Neural cell (in vitro differentiated cells): Measurements from ENCODE around the gene ATXN10. TPM values are rescaled to one million over a fixed set of nuclear protein-coding genes. Genes with fewer than 3 reads are reported as not detected.

Experiments
- H2AFZ ChIP-seq: fragments of 200-600, 300-800 bp; sonication (generic), shearing (Covaris generic); 2 replicates; pipeline ENCODE4 v1.6.0; 2014; ENCODE audit warnings: low read depth, mild to moderate bottlenecking, antibody characterized with exemption, low read length, moderate library complexity
- H3F3A ChIP-seq: fragments of 200-600 bp; shearing (Covaris generic); 2 replicates; pipeline ENCODE4 v1.6.1; 2016; ENCODE audit warnings: mild to moderate bottlenecking, moderate library complexity, mixed read lengths, antibody characterized with exemption, low read length; ENCODE audit not compliant: insufficient read depth, poor library complexity, severe bottlenecking
- H3K27ac ChIP-seq: fragments of 200-600, 300-800 bp; sonication (generic), shearing (Covaris generic); 2 replicates; pipeline ENCODE4 v1.5.1; 2014; ENCODE audit warnings: mild to moderate bottlenecking, low read length, moderate library complexity
- H3K27me3 ChIP-seq: fragments of 300-800, 200-600 bp; sonication (generic), shearing (Covaris generic); 2 replicates; pipeline ENCODE4 v1.6.0; 2014; ENCODE audit warnings: mild to moderate bottlenecking, low read depth, low read length, moderate library complexity; ENCODE audit not compliant: insufficient read depth
- H3K36me3 ChIP-seq: fragments of 300-800, 200-600 bp; sonication (generic), shearing (Covaris generic); 2 replicates; pipeline ENCODE4 v1.5.1; 2014; ENCODE audit warnings: mild to moderate bottlenecking, antibody characterized with exemption, low read length, moderate library complexity; ENCODE audit not compliant: insufficient read depth
- H3K4me2 ChIP-seq: fragments of 300-800, 200-600 bp; sonication (generic), shearing (Covaris generic); 2 replicates; pipeline ENCODE4 v1.6.0; 2014; ENCODE audit warnings: mild to moderate bottlenecking, low read length
- H3K4me3 ChIP-seq: fragments of 300-800, 200-600 bp; sonication (generic), shearing (Covaris generic); 2 replicates; pipeline ENCODE4 v1.5.1; 2014; ENCODE audit warnings: mild to moderate bottlenecking, low read length, moderate library complexity
- H3K79me2 ChIP-seq: fragments of 200-600 bp; shearing (Covaris generic); replicated peaks from 2 replicates; pipeline ENCODE4 v1.6.0; 2014; ENCODE audit warnings: mild to moderate bottlenecking, low read length, moderate library complexity; ENCODE audit not compliant: insufficient read depth
- H3K9ac ChIP-seq: fragments of 300-800, 200-600 bp; sonication (generic), shearing (Covaris generic); 2 replicates; pipeline ENCODE4 v1.6.1; 2016; ENCODE audit warnings: mild to moderate bottlenecking, low read length, mixed read lengths
- H3K9me2 ChIP-seq: fragments of 200-600 bp; shearing (Covaris generic); 2 replicates; pipeline ENCODE4 v1.6.1; 2016; ENCODE audit warnings: mild to moderate bottlenecking, low read length, mixed read lengths; ENCODE audit not compliant: insufficient read depth
- H3K9me3 ChIP-seq: fragments of 200-600, 300-800 bp; sonication (generic), shearing (Covaris generic); 2 replicates; pipeline ENCODE4 v1.6.1; 2016; ENCODE audit warnings: mild to moderate bottlenecking, mixed run types, low read length, moderate library complexity, mixed read lengths
- H4K20me1 ChIP-seq: fragments of 200-600 bp; shearing (Covaris generic); 2 replicates; pipeline ENCODE4 v1.6.1; 2016; ENCODE audit warnings: mild to moderate bottlenecking, mixed run types; ENCODE audit not compliant: insufficient read depth
- CTCF ChIP-seq: fragments of 450-650 bp; IDR thresholded peaks from 2 replicates; pipeline ENCODE4 v1.5.1; 2014; ENCODE audit warnings: antibody characterized with exemption, mild to moderate bottlenecking, moderate library complexity; ENCODE audit not compliant: poor library complexity, severe bottlenecking
- EP300 ChIP-seq: fragments of 450-650 bp; conservative IDR thresholded peaks from 2 replicates; pipeline ENCODE4 v1.6.1; 2014; ENCODE audit warnings: antibody characterized with exemption, mild to moderate bottlenecking, moderate library complexity; ENCODE audit not compliant: poor library complexity, severe bottlenecking
- EZH2 ChIP-seq: fragments of 200-600, 300-800 bp; shearing (Covaris generic), sonication (generic); IDR thresholded peaks from 2 replicates; pipeline ENCODE4 v1.6.1; 2014; ENCODE audit warnings: antibody characterized with exemption, low read length, borderline replicate concordance, mild to moderate bottlenecking; ENCODE audit not compliant: insufficient read depth, poor library complexity, severe bottlenecking
- MXI1 ChIP-seq: fragments of 450-650 bp; conservative IDR thresholded peaks from 2 replicates; pipeline ENCODE4 v1.6.1; 2014; ENCODE audit warnings: antibody characterized with exemption, mild to moderate bottlenecking; ENCODE audit not compliant: poor library complexity, severe bottlenecking
- POLR2AphosphoS5 ChIP-seq: IDR thresholded peaks from 2 replicates; pipeline ENCODE4 v1.6.1; 2012
- RAD21 ChIP-seq: fragments of 450-650 bp; conservative IDR thresholded peaks from 2 replicates; pipeline ENCODE4 v1.6.1; 2014; ENCODE audit warnings: antibody characterized with exemption, mild to moderate bottlenecking, moderate library complexity
- REST ChIP-seq: IDR thresholded peaks from 2 replicates; pipeline ENCODE4 v1.6.1; 2012; ENCODE audit warnings: borderline replicate concordance
- SMC3 ChIP-seq: fragments of 450-650 bp; conservative IDR thresholded peaks from 2 replicates; pipeline ENCODE4 v1.6.1; 2014; ENCODE audit warnings: antibody characterized with exemption, mild to moderate bottlenecking, moderate library complexity; ENCODE audit not compliant: poor library complexity
- TAF1 ChIP-seq: IDR thresholded peaks from 2 replicates; pipeline ENCODE4 v1.6.1; 2012; ENCODE audit warnings: low read depth
- polyA plus RNA-seq: library from polyadenylated mRNA; depleted of rRNA; stranded (reverse); fragments of >200 nt; gene quantifications from 2 replicates; pipeline ENCODE4 v1.2.3, GENCODE V29; 2014

Gene ATXN10
- polyA plus RNA-seq, 1 donor from 2014 or later, result 321 TPM

- TF ChIP-seq TAF1, result no peak
- TF ChIP-seq SMC3, result no peak
- TF ChIP-seq CTCF, result no peak
- no peak for TF ChIP-seq EP300
- no peak for TF ChIP-seq REST
- TF ChIP-seq EZH2, result no peak
- no peak for TF ChIP-seq RAD21
- no peak for TF ChIP-seq MXI1
- TF ChIP-seq POLR2AphosphoS5, result no peak
- Histone ChIP-seq H3K4me3 (no peak overlapping the region), H4K20me1 (no peaks in the 10 kb centered on the region), H3K9me2 (no peaks in the 10 kb centered on the region), H2AFZ (no peak overlapping the region), H3K27me3 (peaks cover 30% of the 10 kb centered on the region), H3K9ac (no peak overlapping the region), H3F3A (no peaks in the 10 kb centered on the region), H3K36me3 (no peaks in the 10 kb centered on the region), H3K79me2 (no peaks in the 10 kb centered on the region), H3K27ac (no peak overlapping the region), H3K9me3 (no peaks in the 10 kb centered on the region), H3K4me2 (no peak overlapping the region)
These were observed 196.4 kb downstream of the ATXN10 start for GRCh38 chr22:45867906-45868555.

GRCh38 chr22:45868571-45869339 lies 197.1 kb downstream of the ATXN10 start:
- peaks cover 30% of the 10 kb centered on the region for H3K27me3 ChIP-seq
- no peak overlapping the region for H3K27ac ChIP-seq
- TF ChIP-seq SMC3 (no peak), RAD21 (no peak), EP300 (no peak), EZH2 (no peak), POLR2AphosphoS5 (no peak)
- H3K9ac ChIP-seq, result no peak overlapping the region
- no peaks in the 10 kb centered on the region for H3K9me3 ChIP-seq
- no peaks in the 10 kb centered on the region for H3K79me2 ChIP-seq
- no peaks in the 10 kb centered on the region for H3K9me2 ChIP-seq
- no peak overlapping the region for H2AFZ ChIP-seq
- H3K36me3 ChIP-seq, result no peaks in the 10 kb centered on the region
- no peaks in the 10 kb centered on the region for H4K20me1 ChIP-seq
- no peaks in the 10 kb centered on the region for H3F3A ChIP-seq
- H3K4me2 ChIP-seq, result no peak overlapping the region
- H3K4me3 ChIP-seq, result no peak overlapping the region
